ENCODE measurements around the gene BCAT1. TPM values are rescaled to one million over a fixed set of nuclear protein-coding genes. Genes with fewer than 3 reads are reported as not detected.

BCAT1 gene
- total and polyA plus RNA-seq, 2 of the 8 experiments (the other 6 are each of a cell fraction or from before 2014, with no cell fraction given) = 19.7 to 263 TPM

GRCh38 chr12:24972078-24972477 lies 23.2 kb upstream of the BCAT1 start:
- POLR2A ChIA-PET (ENCODE audit: partially characterized antibody) = interaction anchor here (1.1 to 1.5 kb wide), 2 partner anchors 11 to 267 kb away, joined by 3 to 4 read pairs; no protein-coding TSS in a partner anchor
- peaks cover 2 to 4% of the 10 kb centered on the region in 2 experiments; a peak in 2 of 4 replicates for H3K9me3 ChIP-seq (ENCODE audit: insufficient read depth in 2 of 2, low read depth in 1 of 2, low read length in 1 of 2)

More at GRCh38 chr12:24972078-24972477, 23.2 kb upstream of the BCAT1 start:
- Histone ChIP-seq H2AFZ (ENCODE audit: low read length) (no peak overlapping the region), H4K91ac (replicated peaks; ENCODE audit: insufficient read length, low read length) (no peak overlapping the region), H3K27me3 (replicated peaks in 1 of 4; ENCODE audit: control insufficient read depth in 3 of 4, extremely low read depth in 1 of 4, insufficient read depth in 3 of 4, low read length in 3 of 4) (no peaks in the 10 kb centered on the region), H2AK5ac (ENCODE audit: low read depth, low read length) (no peak overlapping the region), H3K4me3 (ENCODE audit: extremely low read depth in 1 of 4, insufficient read depth in 2 of 4, low read depth in 3 of 4, low read length in 4 of 4) (no peak overlapping the region), H3K23ac (ENCODE audit: insufficient read length) (no peak overlapping the region), H3K23me2 (ENCODE audit: low read depth, low read length) (0 out of 2 replicates have a peak, but pooled peaks cover 2% of the 10 kb centered on the region), H4K5ac (ENCODE audit: insufficient read length, low read depth, low read length) (no peak overlapping the region), H2BK5ac (ENCODE audit: low read depth, low read length) (no peak overlapping the region), H3K56ac (replicated peaks; ENCODE audit: insufficient read length, low read depth, low read length) (no peak overlapping the region), H4K20me1 (replicated peaks in 1 of 2; ENCODE audit: control insufficient read depth in 1 of 2, insufficient read depth in 2 of 2, low read length in 2 of 2) (no peaks in the 10 kb centered on the region), H3K4me2 (ENCODE audit: insufficient read depth in 1 of 2, low read depth in 2 of 2, low read length in 2 of 2) (no peak overlapping the region), H3K9ac (replicated peaks in 1 of 4; ENCODE audit: extremely low read depth in 1 of 4, low read depth in 3 of 4, low read length in 3 of 4) (no peak overlapping the region), H3K36me3 (ENCODE audit: control insufficient read depth in 2 of 4, insufficient read depth in 4 of 4, low read length in 3 of 4) (no peaks in the 10 kb centered on the region), H2BK120ac (replicated peaks; ENCODE audit: low read depth, low read length) (no peak overlapping the region), H2BK12ac (ENCODE audit: low read depth, low read length) (0 out of 2 replicates have a peak overlapping the region, but pooled peaks have one; percentile 27), H3K4ac (replicated peaks; ENCODE audit: insufficient read length, low read depth, low read length) (no peak overlapping the region), H2BK20ac (ENCODE audit: low read length) (no peak overlapping the region), H3K14ac (ENCODE audit: insufficient read length) (no peak overlapping the region), H4K8ac (ENCODE audit: extremely low read depth, insufficient read depth, low read length) (no peak overlapping the region), H2BK15ac (ENCODE audit: low read length) (no peak overlapping the region), H3K27ac (ENCODE audit: low read depth, low read length) (no peak overlapping the region), H3K4me1 (replicated peaks in 1 of 4; ENCODE audit: control insufficient read depth in 3 of 4, insufficient read depth in 4 of 4, low read length in 3 of 4) (no peaks in the 10 kb centered on the region), H3K18ac (ENCODE audit: extremely low read depth, low read length) (no peak overlapping the region), H3K79me1 (ENCODE audit: low read depth, low read length) (no peaks in the 10 kb centered on the region), H3K79me2 (ENCODE audit: control insufficient read depth in 1 of 2, insufficient read depth in 2 of 2, low read length in 2 of 2) (no peaks in the 10 kb centered on the region)
- CTCF ChIA-PET (ENCODE audit: partially characterized antibody) = interaction anchor here (0.7 to 1.5 kb wide), 7 partner anchors 8 to 183 kb away, joined by 3 to 7 read pairs (median 3); no protein-coding TSS in a partner anchor
- FAIRE-seq = no peak
- WGBS, 2 experiments (ENCODE audit: extremely low coverage in 1 of 2, insufficient coverage in 1 of 2, insufficient read length in 1 of 2, insufficient replicate concordance in 2 of 2, low coverage in 1 of 2, low lambda C conversion rate in 2 of 2, missing lambda C conversion rate in 1 of 2) = 76% methylated on average over 1 of the region's 1 CpG; no CpG with 5 or more reads in 1 of the 2 experiments
- TF ChIP-seq, protein P1, sequence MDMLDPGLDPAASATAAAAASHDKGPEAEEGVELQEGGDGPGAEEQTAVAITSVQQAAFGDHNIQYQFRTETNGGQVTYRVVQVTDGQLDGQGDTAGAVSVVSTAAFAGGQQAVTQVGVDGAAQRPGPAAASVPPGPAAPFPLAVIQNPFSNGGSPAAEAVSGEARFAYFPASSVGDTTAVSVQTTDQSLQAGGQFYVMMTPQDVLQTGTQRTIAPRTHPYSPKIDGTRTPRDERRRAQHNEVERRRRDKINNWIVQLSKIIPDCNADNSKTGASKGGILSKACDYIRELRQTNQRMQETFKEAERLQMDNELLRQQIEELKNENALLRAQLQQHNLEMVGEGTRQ (IDR thresholded peaks at IDR 0.05; ENCODE audit: low read length) = peak; percentile 35; the same call in 1 of the 2 replicates
- no peak for TF ChIP-seq BRCA1 (IDR thresholded peaks at IDR 0.05; ENCODE audit: low read depth, low read length)
- DNase-seq (ENCODE audit: low read depth in 1 of 2, low spot score in 2 of 2) = no peak

Measured in H1 (cell line).